H9 (cell line): ENCODE data around the gene RFX4. TPM values are rescaled to one million over a fixed set of nuclear protein-coding genes. Genes with fewer than 3 reads are reported as not detected.

Source experiments
- DNase-seq: peaks from one replicate; pipeline ENCODE4 v3.0.0-alpha.2; 2017
- H2AFZ ChIP-seq: one replicate; pipeline ENCODE4 v1.6.1; 2013; ENCODE audit warnings: mild to moderate bottlenecking, low read length, control low read depth, moderate library complexity
- H2AK5ac ChIP-seq: 2 replicates; pipeline ENCODE4 v1.6.1; 2013; ENCODE audit warnings: low read length, control low read depth, mixed read lengths; ENCODE audit not compliant: insufficient read length
- H2BK120ac ChIP-seq: one replicate; pipeline ENCODE4 v1.6.1; 2013; ENCODE audit warnings: low read depth, mild to moderate bottlenecking, low read length, control low read depth, inconsistent platforms; ENCODE audit not compliant: poor library complexity, severe bottlenecking
- H2BK12ac ChIP-seq: 2 replicates; pipeline ENCODE4 v1.6.1; 2013; ENCODE audit warnings: low read length, control low read depth, mixed read lengths, low read depth; ENCODE audit not compliant: insufficient read length
- H2BK15ac ChIP-seq: 2 replicates; pipeline ENCODE4 v1.6.1; 2013; ENCODE audit warnings: low read depth, low read length, control low read depth
- H2BK20ac ChIP-seq: one replicate; pipeline ENCODE4 v1.6.1; 2013; ENCODE audit warnings: low read depth, mild to moderate bottlenecking, low read length, control low read depth, inconsistent platforms; ENCODE audit not compliant: poor library complexity, severe bottlenecking
- H2BK5ac ChIP-seq: 2 replicates; pipeline ENCODE4 v1.6.1; 2013; ENCODE audit warnings: low read length, control low read depth, mixed read lengths; ENCODE audit not compliant: insufficient read length
- H3K14ac ChIP-seq: 2 replicates; pipeline ENCODE4 v1.6.1; 2013; ENCODE audit warnings: low read length, control low read depth; ENCODE audit not compliant: insufficient read depth
- H3K18ac ChIP-seq: 2 replicates; pipeline ENCODE4 v1.6.1; 2013; ENCODE audit warnings: low read depth, mild to moderate bottlenecking, mixed read lengths, low read length, control low read depth; ENCODE audit not compliant: insufficient read length
- H3K23ac ChIP-seq: 2 replicates; pipeline ENCODE4 v1.6.1; 2013; ENCODE audit warnings: low read length, control low read depth, mixed read lengths, low read depth; ENCODE audit not compliant: insufficient read length
- H3K23me2 ChIP-seq: 2 replicates; pipeline ENCODE4 v1.6.1; 2013; ENCODE audit warnings: low read depth, mild to moderate bottlenecking, mixed read lengths, low read length, control low read depth; ENCODE audit not compliant: insufficient read length, poor library complexity, severe bottlenecking
- H3K27ac ChIP-seq: 2 replicates; pipeline ENCODE4 v1.5.1; 2013; ENCODE audit warnings: low read length, control low read depth, mixed read lengths, low read depth; ENCODE audit not compliant: insufficient read length
- H3K27me3 ChIP-seq: 2 replicates; pipeline ENCODE4 v1.6.1; 2013; ENCODE audit warnings: low read length, control low read depth, inconsistent platforms; ENCODE audit not compliant: insufficient read depth
- H3K4ac ChIP-seq: 2 replicates; pipeline ENCODE4 v1.6.1; 2013; ENCODE audit warnings: low read depth, mild to moderate bottlenecking, control low read depth, inconsistent platforms, low read length, moderate library complexity
- H3K4me1 ChIP-seq: 2 replicates; pipeline ENCODE4 v1.6.1; 2013; ENCODE audit warnings: low read length, control low read depth, inconsistent platforms; ENCODE audit not compliant: insufficient read depth
- H3K4me2 ChIP-seq: 2 replicates; pipeline ENCODE4 v1.6.1; 2013; ENCODE audit warnings: low read length, control low read depth, mixed read lengths; ENCODE audit not compliant: insufficient read length, insufficient read depth
- H3K56ac ChIP-seq: 2 replicates; pipeline ENCODE4 v1.6.1; 2013; ENCODE audit warnings: low read depth, mild to moderate bottlenecking, mixed read lengths, low read length, control low read depth; ENCODE audit not compliant: insufficient read length
- H3K79me1 ChIP-seq: 2 replicates; pipeline ENCODE4 v1.6.1; 2013; ENCODE audit warnings: low read depth, mild to moderate bottlenecking, moderate library complexity, low read length, control low read depth, inconsistent platforms; ENCODE audit not compliant: insufficient read depth, poor library complexity, severe bottlenecking
- H3K79me2 ChIP-seq: 2 replicates; pipeline ENCODE4 v1.6.1; 2013; ENCODE audit warnings: low read length, control low read depth, inconsistent platforms; ENCODE audit not compliant: insufficient read depth
- H3K9ac ChIP-seq: 2 replicates; pipeline ENCODE4 v1.6.1; 2013; ENCODE audit warnings: low read length, control low read depth, mixed read lengths; ENCODE audit not compliant: insufficient read length; ENCODE audit errors: extremely low read depth
- H3K9me3 ChIP-seq: one replicate; pipeline ENCODE4 v1.6.1; 2013; ENCODE audit warnings: low read depth, low read length, inconsistent platforms; ENCODE audit not compliant: control insufficient read depth
- H3T11ph ChIP-seq: one replicate; pipeline ENCODE4 v1.6.1; 2013; ENCODE audit warnings: mild to moderate bottlenecking, low read length, control low read depth, inconsistent platforms
- H4K20me1 ChIP-seq: one replicate; pipeline ENCODE4 v1.6.1; 2013; ENCODE audit not compliant: control insufficient read depth, insufficient read length, insufficient read depth
- H4K5ac ChIP-seq: 2 replicates; pipeline ENCODE4 v1.6.1; 2013; ENCODE audit warnings: low read depth, mild to moderate bottlenecking, mixed read lengths, low read length, control low read depth; ENCODE audit not compliant: insufficient read length
- H4K8ac ChIP-seq: replicated peaks from 2 replicates; pipeline ENCODE4 v1.6.1; 2013; ENCODE audit warnings: low read length, control low read depth, mixed read lengths, low read depth; ENCODE audit not compliant: insufficient read length
- H4K91ac ChIP-seq: 2 replicates; pipeline ENCODE4 v1.6.1; 2013; ENCODE audit warnings: low read depth, mild to moderate bottlenecking, moderate library complexity, mixed read lengths, low read length, control low read depth; ENCODE audit not compliant: insufficient read length
- H3K27ac Mint-ChIP-seq, 3 experiments: 2 replicates in 2 of 3; 3 replicates in 1 of 3; pipeline ENCODE4 v1.8.0; 2020 to 2021; ENCODE audit warnings: mixed read lengths in 3 of 3, mild to moderate bottlenecking in 1 of 3, moderate library complexity in 1 of 3
- H3K27me3 Mint-ChIP-seq: 2 replicates; pipeline ENCODE4 v1.8.0; 2021; ENCODE audit warnings: low read depth, mild to moderate bottlenecking, moderate library complexity, mixed read lengths
- H3K36me3 Mint-ChIP-seq, 3 experiments: 2 replicates in 2 of 3; 3 replicates in 1 of 3; pipeline ENCODE4 v1.8.0; 2020 to 2021; ENCODE audit warnings: low read depth in 3 of 3, mixed read lengths in 3 of 3; ENCODE audit not compliant: insufficient read depth in 1 of 3
- H3K4me1 Mint-ChIP-seq, 2 experiments: 2 replicates each; pipeline ENCODE4 v1.8.0; 2020; ENCODE audit warnings: mixed read lengths in 2 of 2
- H3K4me3 Mint-ChIP-seq, 2 experiments: 2 replicates in 1 of 2; 3 replicates in 1 of 2; pipeline ENCODE4 v1.8.0; 2020 to 2021; ENCODE audit warnings: mild to moderate bottlenecking in 2 of 2, mixed read lengths in 2 of 2, moderate library complexity in 1 of 2
- H3K9me3 Mint-ChIP-seq, 2 experiments: 2 replicates in 1 of 2; 3 replicates in 1 of 2; pipeline ENCODE4 v1.8.0; 2020; ENCODE audit warnings: mild to moderate bottlenecking in 2 of 2, mixed read lengths in 2 of 2, moderate library complexity in 1 of 2
- WGBS: extraction: QIAGEN DNeasy Blood & Tissue Kit; methylation state at CpG from one replicate; pipeline ENCODE4 v1.1.7; 2013; ENCODE audit warnings: missing lambda C conversion rate, low lambda C conversion rate, mixed read lengths; ENCODE audit not compliant: insufficient read length; ENCODE audit errors: extremely low coverage; 5-methylcytosine and 5-hydroxymethylcytosine counted together
- total RNA-seq: library from RNA; stranded (reverse); gene quantifications from 2 replicates; pipeline ENCODE4 v1.2.1, GENCODE V29; 2021
- TF ChIP-seq, protein P1 (sequence below): fragments of 200-600 bp; sonication (generic); conservative IDR thresholded peaks from 3 replicates; pipeline ENCODE4 v1.8.0; 2021; ENCODE audit warnings: antibody characterized with exemption, mild to moderate bottlenecking

The RFX4 gene
- total RNA-seq, 1 experiment from 2014 or later = 0.57 TPM

DNA sequence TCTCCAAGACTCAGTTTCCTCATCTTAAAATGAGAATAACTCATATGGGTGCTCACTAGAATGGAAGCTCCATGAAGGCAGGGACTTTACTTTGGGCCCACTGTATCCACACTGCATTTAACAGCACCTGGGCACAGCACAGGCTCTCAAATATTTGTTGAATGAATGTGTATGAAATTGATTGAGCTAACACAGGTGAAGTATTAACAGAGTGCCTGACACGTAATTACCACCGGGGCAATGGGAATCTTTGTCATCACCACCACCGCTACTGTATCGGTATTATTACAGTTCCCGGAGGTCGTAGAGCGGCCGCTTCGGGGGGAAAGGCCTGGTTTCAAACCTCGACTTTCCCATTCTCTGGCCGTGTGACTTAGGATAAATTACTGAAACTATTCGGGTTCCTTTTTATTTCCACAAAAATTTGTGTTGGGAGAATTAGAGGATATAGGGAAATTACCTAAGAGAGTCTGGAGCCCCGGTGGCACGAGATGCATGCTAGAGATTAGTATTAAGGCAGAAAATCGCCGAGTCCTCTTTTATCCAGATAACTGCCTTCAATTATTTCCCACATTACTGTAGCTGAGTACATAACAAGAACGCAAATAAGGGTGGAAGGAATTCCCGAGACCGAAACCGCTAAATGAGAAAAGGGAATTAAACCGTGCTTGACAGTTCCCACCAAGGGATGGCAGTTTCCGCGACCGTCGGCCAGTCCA lies 190.6 kb downstream of the RFX4 start:
- Histone ChIP-seq H3K14ac (no peak overlapping the region), H3K4ac (no peak overlapping the region), H2AFZ (no peak overlapping the region), H3K79me1 (no peaks in the 10 kb centered on the region), H3K23ac (no peak overlapping the region), H4K91ac (no peak overlapping the region), H3K4me2 (peak overlapping the region; percentile 55), H4K8ac (no peak overlapping the region), H4K20me1 (no peaks in the 10 kb centered on the region), H3K4me1 (peaks cover 14% of the 10 kb centered on the region; the same call in 1 of the 2 replicates), H3K9ac (peak overlapping the region; percentile 74), H2BK12ac (no peak overlapping the region), H3K23me2 (peaks cover 6% of the 10 kb centered on the region), H2AK5ac (no peak overlapping the region), H2BK120ac (no peak overlapping the region), H3K56ac (no peak overlapping the region), H2BK20ac (no peak overlapping the region), H3T11ph (no peak overlapping the region), H3K18ac (no peak overlapping the region), H2BK5ac (no peak overlapping the region), H3K27me3 (no peaks in the 10 kb centered on the region), H3K27ac (peak overlapping the region; percentile 13), H4K5ac (no peak overlapping the region), H3K9me3 (no peaks in the 10 kb centered on the region), H3K79me2 (peaks cover 20% of the 10 kb centered on the region), H2BK15ac (no peak overlapping the region)
- Mint-ChIP-seq H3K9me3 (no peaks in the 10 kb centered on the region), H3K4me3 (peak overlapping the region; percentile 90 to 98), H3K4me1 (peaks cover 38 to 60% of the 10 kb centered on the region in 2 experiments), H3K36me3 (peaks cover 0 to 8% (median 0%) of the 10 kb centered on the region in 3 experiments; a peak in 5 of 7 replicates), H3K27ac (peak overlapping the region; percentile 96 to 99 (median 97)), H3K27me3 (no peaks in the 10 kb centered on the region)
- TF ChIP-seq, protein P1, sequence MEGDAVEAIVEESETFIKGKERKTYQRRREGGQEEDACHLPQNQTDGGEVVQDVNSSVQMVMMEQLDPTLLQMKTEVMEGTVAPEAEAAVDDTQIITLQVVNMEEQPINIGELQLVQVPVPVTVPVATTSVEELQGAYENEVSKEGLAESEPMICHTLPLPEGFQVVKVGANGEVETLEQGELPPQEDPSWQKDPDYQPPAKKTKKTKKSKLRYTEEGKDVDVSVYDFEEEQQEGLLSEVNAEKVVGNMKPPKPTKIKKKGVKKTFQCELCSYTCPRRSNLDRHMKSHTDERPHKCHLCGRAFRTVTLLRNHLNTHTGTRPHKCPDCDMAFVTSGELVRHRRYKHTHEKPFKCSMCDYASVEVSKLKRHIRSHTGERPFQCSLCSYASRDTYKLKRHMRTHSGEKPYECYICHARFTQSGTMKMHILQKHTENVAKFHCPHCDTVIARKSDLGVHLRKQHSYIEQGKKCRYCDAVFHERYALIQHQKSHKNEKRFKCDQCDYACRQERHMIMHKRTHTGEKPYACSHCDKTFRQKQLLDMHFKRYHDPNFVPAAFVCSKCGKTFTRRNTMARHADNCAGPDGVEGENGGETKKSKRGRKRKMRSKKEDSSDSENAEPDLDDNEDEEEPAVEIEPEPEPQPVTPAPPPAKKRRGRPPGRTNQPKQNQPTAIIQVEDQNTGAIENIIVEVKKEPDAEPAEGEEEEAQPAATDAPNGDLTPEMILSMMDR = no peak
- no peak for DNase-seq
- no CpG with 5 or more reads among the region's 25 CpGs for WGBS
